Activated CD4-positive, alpha-beta T cell treated with anti-CD3 and anti-CD28 coated beads for 4 hours (primary cell): ENCODE measurements around the gene KCNQ1.

Source experiments
- DNase-seq, 2 donors: peaks; one replicate each; pipeline ENCODE4 v3.0.0-alpha.2; 2020

The KCNQ1 gene

GRCh38 chr11:2574043-2574552, 129.3 kb downstream of the KCNQ1 start:
- DNase-seq: no peak

- no peak for DNase-seq
Observed at GRCh38 chr11:2574553-2575535, 130.0 kb downstream of the KCNQ1 start.

- DNase-seq: no peak
Observed at GRCh38 chr11:2575591-2576051, 130.8 kb downstream of the KCNQ1 start.

GRCh38 chr11:2576111-2576510, 131.3 kb downstream of the KCNQ1 start:
- no peak for DNase-seq

- no peak for DNase-seq
Observed at GRCh38 chr11:2576549-2576948, 131.7 kb downstream of the KCNQ1 start.

GRCh38 chr11:2577031-2577990, 132.5 kb downstream of the KCNQ1 start:
- DNase-seq: no peak

GRCh38 chr11:2577991-2578928, 133.5 kb downstream of the KCNQ1 start:
- no peak for DNase-seq

GRCh38 chr11:2578929-2579270, 134.1 kb downstream of the KCNQ1 start:
- DNase-seq: no peak

GRCh38 chr11:2579315-2580060, 134.7 kb downstream of the KCNQ1 start:
- DNase-seq: no peak

- no peak for DNase-seq
Observed at GRCh38 chr11:2580061-2580421, 135.2 kb downstream of the KCNQ1 start.

GRCh38 chr11:2580571-2581001, 135.8 kb downstream of the KCNQ1 start:
- DNase-seq: no peak

GRCh38 chr11:2581151-2581930, 136.5 kb downstream of the KCNQ1 start:
- DNase-seq: no peak

GRCh38 chr11:2581931-2582350, 137.1 kb downstream of the KCNQ1 start:
- DNase-seq: no peak

GRCh38 chr11:2582351-2582945, 137.6 kb downstream of the KCNQ1 start:
- no peak for DNase-seq

- no peak for DNase-seq
Observed at GRCh38 chr11:2582946-2583604, 138.3 kb downstream of the KCNQ1 start.

- DNase-seq: no peak
Observed at GRCh38 chr11:2583605-2583958, 138.8 kb downstream of the KCNQ1 start.

GRCh38 chr11:2584434-2584811, 139.6 kb downstream of the KCNQ1 start:
- no peak for DNase-seq

- DNase-seq: no peak
Observed at GRCh38 chr11:2584812-2585565, 140.2 kb downstream of the KCNQ1 start.

- DNase-seq: no peak
Observed at GRCh38 chr11:2585566-2586086, 140.8 kb downstream of the KCNQ1 start.
